Fibroblast of lung (primary cell): ENCODE results near the gene ECE2.

Experiments
- EZH2 ChIP-seq: IDR thresholded peaks from 2 replicates; pipeline ENCODE4 v1.5.1; 2012; ENCODE audit warnings: low read length, control low read depth, mild to moderate bottlenecking; ENCODE audit errors: missing control alignments
- TF ChIP-seq, protein P1 (sequence below), 2 donors: IDR thresholded peaks in 1 of 2; conservative IDR thresholded peaks in 1 of 2; 1 replicate in 1 of 2; 2 replicates in 1 of 2; pipeline ENCODE4 v1.5.1; 2011 to 2012; ENCODE audit warnings: low read length in 2 of 2, control low read depth in 1 of 2, inconsistent platforms in 1 of 2, low read depth in 1 of 2, mild to moderate bottlenecking in 1 of 2

GRCh38 chr3:184335291-184335660 is 59.5 kb downstream of the ECE2 start:
- TF ChIP-seq, protein P1, sequence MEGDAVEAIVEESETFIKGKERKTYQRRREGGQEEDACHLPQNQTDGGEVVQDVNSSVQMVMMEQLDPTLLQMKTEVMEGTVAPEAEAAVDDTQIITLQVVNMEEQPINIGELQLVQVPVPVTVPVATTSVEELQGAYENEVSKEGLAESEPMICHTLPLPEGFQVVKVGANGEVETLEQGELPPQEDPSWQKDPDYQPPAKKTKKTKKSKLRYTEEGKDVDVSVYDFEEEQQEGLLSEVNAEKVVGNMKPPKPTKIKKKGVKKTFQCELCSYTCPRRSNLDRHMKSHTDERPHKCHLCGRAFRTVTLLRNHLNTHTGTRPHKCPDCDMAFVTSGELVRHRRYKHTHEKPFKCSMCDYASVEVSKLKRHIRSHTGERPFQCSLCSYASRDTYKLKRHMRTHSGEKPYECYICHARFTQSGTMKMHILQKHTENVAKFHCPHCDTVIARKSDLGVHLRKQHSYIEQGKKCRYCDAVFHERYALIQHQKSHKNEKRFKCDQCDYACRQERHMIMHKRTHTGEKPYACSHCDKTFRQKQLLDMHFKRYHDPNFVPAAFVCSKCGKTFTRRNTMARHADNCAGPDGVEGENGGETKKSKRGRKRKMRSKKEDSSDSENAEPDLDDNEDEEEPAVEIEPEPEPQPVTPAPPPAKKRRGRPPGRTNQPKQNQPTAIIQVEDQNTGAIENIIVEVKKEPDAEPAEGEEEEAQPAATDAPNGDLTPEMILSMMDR (conservative IDR thresholded peaks at IDR 0.05 in 1 of 2, IDR thresholded peaks at IDR 0.05 in 1 of 2; ENCODE audit: low read depth in 1 of 2, low read length in 2 of 2) = no peak
- TF ChIP-seq EZH2 = no peak
